Measurements from ENCODE around the gene TCOF1. TPM values are rescaled to one million over a fixed set of nuclear protein-coding genes. Genes with fewer than 3 reads are reported as not detected.

Gene TCOF1
- total RNA-seq, 1 donor from 2014 or later: 47.5 TPM

DNA sequence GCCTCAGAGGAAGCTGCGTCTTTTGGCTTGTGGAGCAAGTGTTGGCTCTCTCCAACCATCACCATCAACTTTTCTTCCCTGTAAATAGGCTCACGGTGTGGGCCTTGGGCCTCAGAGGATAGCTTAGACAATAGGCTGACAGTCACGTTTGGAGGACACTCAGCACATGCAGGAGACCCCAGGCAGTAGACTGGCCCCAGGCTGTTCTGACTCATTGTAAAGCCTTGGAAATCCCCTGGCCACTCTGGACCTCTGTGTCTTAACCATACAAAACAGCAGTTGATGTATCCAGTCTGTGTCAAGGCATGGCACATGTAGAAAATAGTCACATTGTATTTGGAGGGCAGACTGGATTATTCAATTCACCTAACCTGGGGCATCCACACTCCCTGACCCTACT is 36.6 kb downstream of the TCOF1 start:
- TF ChIP-seq EZH2 (IDR thresholded peaks at IDR 0.05; ENCODE audit: insufficient read depth, low read length): no peak
- no peak for TF ChIP-seq CTCF (IDR thresholded peaks at IDR 0.05; ENCODE audit: insufficient read depth, low read depth, low read length)
- H2AFZ ChIP-seq (ENCODE audit: low read depth, low read length): no peak overlapping the region
- Mint-ChIP-seq H3K36me3 (ENCODE audit: low read depth, unreplicated experiment) (peaks cover 41% of the 10 kb centered on the region), H3K27me3 (ENCODE audit: low read depth, unreplicated experiment) (no peaks in the 10 kb centered on the region), H3K4me3 (ENCODE audit: unreplicated experiment) (no peak overlapping the region), H3K9me3 (ENCODE audit: unreplicated experiment) (no peaks in the 10 kb centered on the region), H3K4me1 (ENCODE audit: low read depth, unreplicated experiment) (peaks cover 7% of the 10 kb centered on the region), H3K27ac (ENCODE audit: unreplicated experiment) (no peak overlapping the region)
- no peaks in the 10 kb centered on the region for H3K79me2 ChIP-seq (ENCODE audit: insufficient read depth, low read length)
- H3K4me1 ChIP-seq (ENCODE audit: insufficient read depth, low read length): peaks cover 4% of the 10 kb centered on the region
- FAIRE-seq (no peak), DNase-seq (ENCODE audit: low read depth) (no peak)
- no peak overlapping the region for H3K27ac ChIP-seq (ENCODE audit: low read depth, low read length)
- no peak overlapping the region for H3K4me3 ChIP-seq (ENCODE audit: insufficient read depth, low read depth, low read length)
- H3K4me2 ChIP-seq (ENCODE audit: low read length): no peak overlapping the region
- no peaks in the 10 kb centered on the region for H3K27me3 ChIP-seq (ENCODE audit: insufficient read depth, low read length)
- H4K20me1 ChIP-seq (ENCODE audit: insufficient read depth, low read length): no peaks in the 10 kb centered on the region
- no peak overlapping the region for H3K9ac ChIP-seq (ENCODE audit: low read length)
- H3K9me3 ChIP-seq (ENCODE audit: insufficient read depth, low read depth, low read length): no peaks in the 10 kb centered on the region
- H3K36me3 ChIP-seq (ENCODE audit: insufficient read depth, low read length): peaks cover 39% of the 10 kb centered on the region

- no peak overlapping the region for H2AFZ ChIP-seq (ENCODE audit: low read depth, low read length)
- TF ChIP-seq CTCF (IDR thresholded peaks at IDR 0.05; ENCODE audit: insufficient read depth, low read depth, low read length) (no peak), EZH2 (IDR thresholded peaks at IDR 0.05; ENCODE audit: insufficient read depth, low read length) (no peak)
- no peaks in the 10 kb centered on the region for H3K27me3 Mint-ChIP-seq (ENCODE audit: low read depth, unreplicated experiment)
- FAIRE-seq: no peak
- no peaks in the 10 kb centered on the region for H3K27me3 ChIP-seq (ENCODE audit: insufficient read depth, low read length)
- H4K20me1 ChIP-seq (ENCODE audit: insufficient read depth, low read length): no peaks in the 10 kb centered on the region
- no peaks in the 10 kb centered on the region for H3K79me2 ChIP-seq (ENCODE audit: insufficient read depth, low read length)
- peaks cover 4% of the 10 kb centered on the region for H3K4me1 ChIP-seq (ENCODE audit: insufficient read depth, low read length)
- H3K27ac ChIP-seq (ENCODE audit: low read depth, low read length): no peak overlapping the region
- H3K36me3 Mint-ChIP-seq (ENCODE audit: low read depth, unreplicated experiment): peaks cover 42% of the 10 kb centered on the region
- H3K4me3 Mint-ChIP-seq (ENCODE audit: unreplicated experiment): no peak overlapping the region
- no peak for DNase-seq (ENCODE audit: low read depth)
- H3K4me1 Mint-ChIP-seq (ENCODE audit: low read depth, unreplicated experiment): peaks cover 14% of the 10 kb centered on the region
- no peak overlapping the region for H3K4me3 ChIP-seq (ENCODE audit: insufficient read depth, low read depth, low read length)
- H3K27ac Mint-ChIP-seq (ENCODE audit: unreplicated experiment): no peak overlapping the region
- no peaks in the 10 kb centered on the region for H3K9me3 Mint-ChIP-seq (ENCODE audit: unreplicated experiment)
- H3K9me3 ChIP-seq (ENCODE audit: insufficient read depth, low read depth, low read length): no peaks in the 10 kb centered on the region
- H3K36me3 ChIP-seq (ENCODE audit: insufficient read depth, low read length): peaks cover 36% of the 10 kb centered on the region
- no peak overlapping the region for H3K4me2 ChIP-seq (ENCODE audit: low read length)
- no peak overlapping the region for H3K9ac ChIP-seq (ENCODE audit: low read length)
Measured at GRCh38 chr5:150394912-150395687, 37.6 kb downstream of the TCOF1 start.

- no peak overlapping the region for H2AFZ ChIP-seq (ENCODE audit: low read depth, low read length)
- H3K9ac ChIP-seq (ENCODE audit: low read length): no peak overlapping the region
- H3K4me2 ChIP-seq (ENCODE audit: low read length): no peak overlapping the region
- no peaks in the 10 kb centered on the region for H3K9me3 ChIP-seq (ENCODE audit: insufficient read depth, low read depth, low read length)
- no peak for FAIRE-seq
- H3K27ac ChIP-seq (ENCODE audit: low read depth, low read length): no peak overlapping the region
- H3K4me3 ChIP-seq (ENCODE audit: insufficient read depth, low read depth, low read length): no peak overlapping the region
- Mint-ChIP-seq H3K9me3 (ENCODE audit: unreplicated experiment) (no peaks in the 10 kb centered on the region), H3K27me3 (ENCODE audit: low read depth, unreplicated experiment) (no peaks in the 10 kb centered on the region), H3K36me3 (ENCODE audit: low read depth, unreplicated experiment) (peaks cover 47% of the 10 kb centered on the region), H3K27ac (ENCODE audit: unreplicated experiment) (no peak overlapping the region), H3K4me3 (ENCODE audit: unreplicated experiment) (no peak overlapping the region), H3K4me1 (ENCODE audit: low read depth, unreplicated experiment) (peaks cover 14% of the 10 kb centered on the region)
- no peaks in the 10 kb centered on the region for H4K20me1 ChIP-seq (ENCODE audit: insufficient read depth, low read length)
- no peaks in the 10 kb centered on the region for H3K27me3 ChIP-seq (ENCODE audit: insufficient read depth, low read length)
- no peaks in the 10 kb centered on the region for H3K79me2 ChIP-seq (ENCODE audit: insufficient read depth, low read length)
- DNase-seq (ENCODE audit: low read depth): no peak
- H3K4me1 ChIP-seq (ENCODE audit: insufficient read depth, low read length): peaks cover 4% of the 10 kb centered on the region
- peaks cover 36% of the 10 kb centered on the region for H3K36me3 ChIP-seq (ENCODE audit: insufficient read depth, low read length)
- TF ChIP-seq CTCF (IDR thresholded peaks at IDR 0.05; ENCODE audit: insufficient read depth, low read depth, low read length) (no peak), EZH2 (IDR thresholded peaks at IDR 0.05; ENCODE audit: insufficient read depth, low read length) (no peak)
Measured at GRCh38 chr5:150395688-150395975, 38.1 kb downstream of the TCOF1 start.
